Upper lobe of right lung (tissue), 1 donor: ENCODE results near the gene TTBK1. TPM values are rescaled to one million over a fixed set of nuclear protein-coding genes. Genes with fewer than 3 reads are reported as not detected.
A peak's percentile ranks its signal among the peaks of the same experiment; 100 is the strongest.

Experiments used
- ATAC-seq: fragments of 200-7000 bp; cut with Tn5 transposase; one replicate; pipeline ENCODE4 v1.9.1; 2020; ENCODE audit warnings: mild to moderate bottlenecking, moderate library complexity
- DNase-seq: peaks from one replicate; pipeline ENCODE4 v3.0.0-alpha.2; 2020
- H3K27ac ChIP-seq: fragments of 200-600 bp; one replicate; pipeline ENCODE4 v1.8.0; 2022
- H3K27me3 ChIP-seq: fragments of 200-600 bp; one replicate; pipeline ENCODE4 v1.8.0; 2022; ENCODE audit warnings: mild to moderate bottlenecking
- H3K36me3 ChIP-seq: fragments of 200-600 bp; one replicate; pipeline ENCODE4 v1.8.0; 2022
- H3K4me1 ChIP-seq: fragments of 200-600 bp; one replicate; pipeline ENCODE4 v1.8.0; 2022
- H3K4me3 ChIP-seq: fragments of 200-600 bp; one replicate; pipeline ENCODE4 v1.8.0; 2022; ENCODE audit warnings: mild to moderate bottlenecking
- H3K9me3 ChIP-seq: fragments of 200-600 bp; one replicate; pipeline ENCODE4 v1.8.0; 2022
- CTCF ChIP-seq: fragments of 200-600 bp; IDR thresholded peaks from one replicate; pipeline ENCODE4 v1.8.0; 2022; ENCODE audit warnings: antibody characterized with exemption
- intact Hi-C: fragments of 100-400 bp; cut with DNase I; formaldehyde crosslinking; loops from one replicate; pipeline ENCODE4 v1.11.0; 2022
- total RNA-seq: library from RNA; stranded (reverse); fragmentation: NEBNext Ultra II Directional; extraction: Animal tissue kit (Norgen Biotek cat#: 25700); gene quantifications from one replicate; pipeline ENCODE4 v1.2.1, GENCODE V29; 2021
- donor health status: DM: no; HTN: yes; CAD: no; lungs with severe emphysema.

Gene TTBK1
- total RNA-seq, 1 donor from 2014 or later: 0.17 TPM

GRCh38 chr6:43275801-43276576, 32.7 kb downstream of the TTBK1 start:
- intact Hi-C loops: no loop called here
- H3K4me1 ChIP-seq: no peaks in the 10 kb centered on the region
- no peak for TF ChIP-seq CTCF
- H3K4me3 ChIP-seq: peak overlapping the region; percentile 42
- H3K36me3 ChIP-seq: no peaks in the 10 kb centered on the region
- peaks cover 25% of the 10 kb centered on the region for H3K27me3 ChIP-seq
- ATAC-seq: no peak
- no peak for DNase-seq
- H3K9me3 ChIP-seq: no peaks in the 10 kb centered on the region
- no peak overlapping the region for H3K27ac ChIP-seq

GRCh38 chr6:43276577-43277305, 33.5 kb downstream of the TTBK1 start:
- no peak for TF ChIP-seq CTCF
- no peak overlapping the region for H3K27ac ChIP-seq
- DNase-seq: no peak
- no peaks in the 10 kb centered on the region for H3K4me1 ChIP-seq
- intact Hi-C loops: no loop called here
- peak overlapping the region; percentile 42 for H3K4me3 ChIP-seq
- no peaks in the 10 kb centered on the region for H3K9me3 ChIP-seq
- peaks cover 25% of the 10 kb centered on the region for H3K27me3 ChIP-seq
- ATAC-seq: no peak
- H3K36me3 ChIP-seq: no peaks in the 10 kb centered on the region

GRCh38 chr6:43277306-43277642, 34.0 kb downstream of the TTBK1 start:
- H3K4me3 ChIP-seq: no peak overlapping the region
- TF ChIP-seq CTCF: no peak
- intact Hi-C loops: no loop called here

GRCh38 chr6:43277643-43278523, 34.6 kb downstream of the TTBK1 start:
- Histone ChIP-seq H3K9me3 (no peaks in the 10 kb centered on the region), H3K27me3 (peaks cover 25% of the 10 kb centered on the region), H3K4me3 (no peak overlapping the region), H3K4me1 (no peaks in the 10 kb centered on the region), H3K27ac (no peak overlapping the region), H3K36me3 (no peaks in the 10 kb centered on the region)
- intact Hi-C loops: no loop called here
- no peak for ATAC-seq
- TF ChIP-seq CTCF: no peak
- no peak for DNase-seq

More at GRCh38 chr6:43277306-43277642, 34.0 kb downstream of the TTBK1 start:
- Histone ChIP-seq H3K27me3 (peaks cover 25% of the 10 kb centered on the region), H3K9me3 (no peaks in the 10 kb centered on the region), H3K4me1 (no peaks in the 10 kb centered on the region), H3K36me3 (no peaks in the 10 kb centered on the region), H3K27ac (no peak overlapping the region)
- DNase-seq (no peak), ATAC-seq (no peak)

GRCh38 chr6:43278524-43279078, 35.3 kb downstream of the TTBK1 start:
- no peak for TF ChIP-seq CTCF
- Histone ChIP-seq H3K27me3 (peaks cover 32% of the 10 kb centered on the region), H3K9me3 (no peaks in the 10 kb centered on the region), H3K27ac (no peak overlapping the region), H3K4me1 (no peaks in the 10 kb centered on the region), H3K36me3 (no peaks in the 10 kb centered on the region), H3K4me3 (no peak overlapping the region)
- intact Hi-C loops: no loop called here
- ATAC-seq: no peak
- no peak for DNase-seq
